Suppressor macrophage treated with lipopolysaccharide for 1 hour (primary cell): Measurements from ENCODE around the gene PIBF1.
A peak's percentile ranks its signal among the peaks of the same experiment; 100 is the strongest.
"Not testable (repeated sequence)": the region's sequence is repeated elsewhere in the genome, so short reads cannot be mapped to it uniquely, and the experiment has no call there.

ENCODE experiments used
- DNase-seq, 3 donors: peaks; one replicate each; pipeline ENCODE4 v3.0.0-alpha.2; 2020 to 2022

Gene PIBF1, protein sequence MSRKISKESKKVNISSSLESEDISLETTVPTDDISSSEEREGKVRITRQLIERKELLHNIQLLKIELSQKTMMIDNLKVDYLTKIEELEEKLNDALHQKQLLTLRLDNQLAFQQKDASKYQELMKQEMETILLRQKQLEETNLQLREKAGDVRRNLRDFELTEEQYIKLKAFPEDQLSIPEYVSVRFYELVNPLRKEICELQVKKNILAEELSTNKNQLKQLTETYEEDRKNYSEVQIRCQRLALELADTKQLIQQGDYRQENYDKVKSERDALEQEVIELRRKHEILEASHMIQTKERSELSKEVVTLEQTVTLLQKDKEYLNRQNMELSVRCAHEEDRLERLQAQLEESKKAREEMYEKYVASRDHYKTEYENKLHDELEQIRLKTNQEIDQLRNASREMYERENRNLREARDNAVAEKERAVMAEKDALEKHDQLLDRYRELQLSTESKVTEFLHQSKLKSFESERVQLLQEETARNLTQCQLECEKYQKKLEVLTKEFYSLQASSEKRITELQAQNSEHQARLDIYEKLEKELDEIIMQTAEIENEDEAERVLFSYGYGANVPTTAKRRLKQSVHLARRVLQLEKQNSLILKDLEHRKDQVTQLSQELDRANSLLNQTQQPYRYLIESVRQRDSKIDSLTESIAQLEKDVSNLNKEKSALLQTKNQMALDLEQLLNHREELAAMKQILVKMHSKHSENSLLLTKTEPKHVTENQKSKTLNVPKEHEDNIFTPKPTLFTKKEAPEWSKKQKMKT

DNA sequence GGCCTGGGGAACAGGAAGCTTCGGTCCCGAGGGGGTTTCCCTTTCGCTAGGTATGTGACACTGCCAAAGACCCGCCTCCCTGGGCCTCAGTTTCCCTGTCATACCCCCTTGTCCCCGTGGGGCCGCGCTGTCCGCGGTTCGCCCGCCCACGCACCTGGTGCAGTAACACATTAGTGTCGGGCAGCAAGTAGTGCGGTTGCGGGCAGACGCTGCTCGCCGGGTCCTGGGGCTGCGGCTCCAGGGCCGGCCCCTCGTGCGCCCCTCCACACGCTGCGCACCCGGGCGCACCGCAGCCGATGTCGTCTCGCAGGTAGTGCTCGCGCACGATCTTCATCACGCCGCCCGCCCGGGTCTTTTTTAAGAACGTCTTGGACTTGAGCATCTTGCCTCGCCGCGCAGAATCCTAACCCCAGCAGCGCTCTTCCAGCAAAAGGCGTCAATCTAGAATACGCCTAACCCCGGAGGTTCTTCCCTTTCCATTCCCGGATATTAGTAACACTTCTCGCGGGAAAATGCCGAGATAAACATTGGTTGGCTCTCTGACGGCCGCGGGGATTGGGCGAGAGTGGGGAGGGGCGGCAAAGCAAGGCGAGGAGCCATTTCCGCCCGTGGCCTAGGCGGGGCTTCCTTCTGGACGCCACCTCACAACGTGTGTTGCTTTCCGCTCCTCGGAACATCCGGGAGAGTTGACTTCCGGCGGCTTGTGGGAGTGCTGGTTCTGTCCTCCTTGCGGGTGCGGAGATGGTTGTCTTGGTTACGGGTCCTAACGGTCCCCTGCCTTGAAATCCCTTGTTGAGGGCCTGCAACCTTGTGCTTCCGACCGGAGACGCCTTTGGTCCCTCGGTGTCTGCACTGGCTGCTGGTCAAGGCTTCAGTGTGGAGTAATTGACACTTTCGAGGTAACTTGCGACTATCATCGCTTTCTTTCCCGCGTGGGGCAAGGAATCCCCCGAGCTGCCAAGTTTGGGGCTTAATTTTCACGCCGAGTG is at the start of gene PIBF1, which contains the start of gene DIS3:
Gene PIBF1, plus strand, starts transcription at position 683 of the 989 bp plus-strand sequence. CDS start 1,337 bp downstream, outside the sequence.
Gene DIS3, minus strand, starts transcription at position 450 of the 989 bp plus-strand sequence. Its CDS starts 68 bp downstream, at position 382.
- peak; percentile 99 to 100 (median 99) for DNase-seq

DNA sequence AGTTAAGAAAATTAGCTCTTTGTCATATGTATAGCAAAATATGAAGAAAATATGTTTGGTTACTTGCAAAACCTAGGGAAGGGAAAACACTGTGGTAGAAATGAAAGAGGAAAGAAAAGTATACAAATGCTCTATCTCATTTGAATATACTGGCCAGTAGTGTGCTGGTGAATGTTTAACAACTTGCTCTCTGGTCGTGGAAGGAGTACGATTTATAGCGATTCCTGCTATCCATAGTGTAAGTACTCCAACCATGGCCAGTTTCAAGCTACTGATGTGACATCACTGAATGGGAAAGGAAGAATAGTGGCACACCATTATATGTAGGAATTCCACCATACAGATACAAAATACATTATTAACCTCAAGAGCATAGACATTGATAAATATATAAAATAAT is 44.9 kb upstream of the PIBF1 start:
- no peak for DNase-seq

DNA sequence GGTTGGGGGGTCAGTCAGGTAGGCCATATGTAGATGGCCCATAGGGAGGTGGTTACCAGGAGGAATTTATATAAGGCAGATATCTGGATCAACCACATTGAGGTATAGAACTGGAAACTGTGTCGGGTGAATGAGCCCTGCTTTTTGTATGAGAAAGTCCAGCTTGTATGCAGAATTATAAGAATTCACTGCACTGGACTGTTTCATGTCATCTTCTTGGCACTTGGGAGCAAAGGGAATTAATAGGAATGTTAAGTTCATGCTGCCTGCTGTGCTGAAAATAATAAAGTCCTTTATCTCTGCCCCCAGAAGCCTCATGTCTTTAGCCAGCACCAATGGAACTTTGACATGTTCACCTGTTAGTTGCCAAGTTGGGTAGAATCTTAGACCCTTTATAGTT is 41.9 kb upstream of the PIBF1 start:
- DNase-seq = no peak

DNA sequence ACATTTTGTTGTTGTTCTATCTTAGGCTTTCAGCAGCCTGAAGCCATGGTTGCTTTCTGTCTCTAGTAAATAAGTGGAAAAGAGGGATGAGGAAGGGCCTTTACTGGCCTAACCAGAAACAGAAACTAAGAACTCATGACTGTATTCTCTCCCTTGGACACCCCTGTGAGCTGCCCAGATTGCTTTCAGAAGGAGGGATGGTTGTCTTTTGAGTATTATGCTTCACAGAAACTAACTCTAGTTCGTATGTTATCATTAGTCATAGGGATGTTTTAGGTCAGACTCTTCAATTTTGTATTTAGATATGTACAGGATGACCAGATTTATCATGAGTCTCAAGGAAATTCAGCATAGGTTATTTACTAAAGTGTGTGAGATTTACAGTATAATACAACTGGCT is 36.7 kb upstream of the PIBF1 start:
- no peak for DNase-seq

DNA sequence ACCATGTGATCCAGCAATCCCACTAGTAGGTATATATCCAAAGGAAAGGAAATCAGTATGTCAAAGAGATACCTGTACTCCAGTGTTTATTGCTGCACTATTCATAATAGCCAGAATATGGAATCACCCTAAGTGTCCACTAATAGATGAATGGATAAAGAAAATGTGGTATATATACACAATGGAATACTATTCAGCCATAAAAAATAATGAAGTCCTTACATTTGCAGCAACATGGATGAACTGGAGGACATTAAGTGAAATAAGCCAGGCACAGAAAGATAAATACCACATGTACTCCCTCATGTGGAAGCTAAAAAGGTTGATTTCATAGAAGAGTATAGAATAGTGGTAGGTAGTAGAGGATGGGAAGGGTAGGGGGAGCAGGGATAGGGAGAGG is 30.7 kb upstream of the PIBF1 start:
- no peak for DNase-seq

DNA sequence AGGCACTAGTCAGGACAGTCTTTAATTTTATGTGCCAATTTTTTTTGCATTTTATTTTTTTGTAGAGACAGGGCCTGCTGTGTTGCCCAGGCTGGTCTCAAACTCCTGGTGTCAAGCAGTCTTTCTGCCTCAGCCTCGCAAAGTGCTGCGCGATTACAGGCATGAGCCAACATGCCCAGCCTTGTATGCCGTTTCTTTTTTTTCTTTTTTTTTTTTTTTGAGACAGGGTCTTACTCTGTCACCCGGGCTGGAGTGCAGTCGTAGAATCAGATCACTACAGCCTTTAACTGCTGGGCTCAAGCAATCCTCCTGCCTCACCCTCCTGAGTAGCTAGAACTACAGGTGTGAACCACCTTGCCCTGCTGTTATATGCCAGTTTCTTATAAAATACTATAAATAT is 27.8 kb upstream of the PIBF1 start:
- DNase-seq = no peak

DNA sequence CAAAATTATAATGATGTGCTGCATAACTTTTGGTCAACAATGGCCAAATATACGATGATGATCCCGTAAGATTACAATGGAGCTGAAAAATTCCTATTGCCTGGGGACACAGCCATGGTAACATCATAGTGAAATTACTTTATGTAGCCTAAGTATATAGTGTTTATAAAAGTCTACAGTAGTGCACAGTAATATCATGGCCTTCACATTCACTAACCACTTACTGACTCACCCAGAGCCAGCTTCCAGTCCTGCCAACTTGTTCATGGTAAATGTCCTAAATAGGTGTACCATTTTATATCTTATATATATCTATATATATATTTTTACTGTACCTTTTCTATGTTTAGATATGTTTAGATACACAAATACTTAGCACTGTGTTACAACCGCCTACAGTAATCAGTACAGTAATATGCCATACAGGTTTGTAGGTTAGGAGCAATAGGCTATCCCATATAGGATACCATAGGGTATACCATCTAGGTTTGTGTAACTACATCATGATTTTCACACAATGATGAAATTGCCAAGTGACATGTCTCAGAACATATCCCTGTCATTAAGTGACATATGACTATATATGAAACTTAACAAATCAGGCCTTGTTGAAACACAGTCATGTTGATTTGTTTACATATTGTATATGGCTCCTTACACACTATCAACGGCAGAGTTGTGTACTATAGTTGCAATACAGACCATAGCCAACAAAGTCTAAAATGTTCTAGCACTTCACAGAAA is 24.0 kb upstream of the PIBF1 start:
- DNase-seq = no peak

DNA sequence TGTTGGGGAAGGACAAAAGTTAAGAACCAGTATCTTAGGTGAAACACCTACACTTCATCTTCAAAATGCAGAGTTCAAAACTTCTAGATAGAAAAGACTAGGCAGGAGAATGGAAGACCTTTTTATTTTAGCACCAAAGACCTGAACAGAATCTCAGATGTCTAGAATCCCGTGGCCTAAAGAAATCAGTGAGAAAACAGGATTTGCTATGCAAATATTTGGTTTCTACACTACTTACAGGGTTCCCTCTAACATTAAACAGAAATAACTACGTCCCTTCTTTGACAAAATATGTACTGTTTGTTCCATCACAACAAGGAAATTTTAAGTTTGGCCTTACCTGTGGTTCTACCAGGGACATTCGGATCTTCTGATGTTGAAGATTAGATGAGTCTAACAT is 21.7 kb upstream of the PIBF1 start:
- DNase-seq = no peak

DNA sequence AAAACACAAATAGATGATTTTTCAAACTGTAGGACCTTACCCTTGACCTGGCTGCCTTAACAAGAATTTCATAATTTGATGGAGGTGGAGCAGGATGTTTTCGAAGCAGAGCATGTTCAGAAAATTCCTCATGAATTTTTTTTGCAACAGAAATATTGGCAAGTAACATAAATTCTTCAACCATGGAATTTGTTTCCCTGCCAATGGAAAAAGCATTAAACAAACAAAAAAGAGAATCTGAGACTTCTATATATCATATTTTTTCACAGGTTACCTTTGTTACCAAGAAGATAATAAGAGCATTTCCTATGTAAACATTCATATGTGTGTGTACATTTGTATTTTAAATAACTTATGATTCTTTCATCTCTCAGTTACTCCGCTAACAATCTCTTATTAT is 18.5 kb upstream of the PIBF1 start:
- no peak for DNase-seq

DNA sequence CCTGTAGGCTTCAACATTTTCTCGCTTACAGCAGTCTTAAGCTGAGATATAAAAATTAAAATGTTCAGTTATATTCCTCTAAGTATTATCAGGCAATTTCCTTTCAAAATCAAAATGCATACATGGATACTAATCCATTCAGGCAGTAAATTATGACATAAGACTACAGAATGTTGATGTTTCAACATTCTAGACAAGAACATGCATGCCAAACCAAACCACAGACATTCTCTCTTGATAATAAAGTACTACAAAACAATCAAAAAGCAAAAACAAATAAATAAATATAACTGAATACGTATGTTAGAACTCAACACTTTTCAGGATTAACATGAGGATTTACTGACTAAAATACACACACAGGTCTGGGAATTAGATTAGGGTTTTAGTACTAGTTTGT is 7.9 kb upstream of the PIBF1 start:
- no peak for DNase-seq

DNA sequence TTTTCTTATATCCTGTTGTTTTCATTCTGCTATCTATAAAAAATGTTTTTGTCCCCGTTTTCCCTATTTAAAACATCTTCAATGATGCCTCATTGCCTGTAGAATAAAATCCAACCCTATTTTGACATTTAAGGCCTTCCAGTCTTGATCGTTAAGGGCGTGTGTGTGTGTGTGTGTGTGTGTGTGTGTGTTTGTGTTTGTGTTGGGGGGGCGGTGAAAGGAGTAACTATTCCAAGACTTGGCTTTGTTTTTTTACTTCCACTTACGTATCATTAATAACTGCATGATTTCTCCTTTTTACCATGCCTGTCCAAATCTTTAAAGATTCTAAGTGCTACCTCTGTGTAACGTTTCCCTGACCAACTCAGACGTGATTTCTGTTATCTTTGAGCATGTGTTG is 784 bp downstream of the PIBF1 start:
- peak in 2 of 3 donors; percentile 19 for DNase-seq

DNA sequence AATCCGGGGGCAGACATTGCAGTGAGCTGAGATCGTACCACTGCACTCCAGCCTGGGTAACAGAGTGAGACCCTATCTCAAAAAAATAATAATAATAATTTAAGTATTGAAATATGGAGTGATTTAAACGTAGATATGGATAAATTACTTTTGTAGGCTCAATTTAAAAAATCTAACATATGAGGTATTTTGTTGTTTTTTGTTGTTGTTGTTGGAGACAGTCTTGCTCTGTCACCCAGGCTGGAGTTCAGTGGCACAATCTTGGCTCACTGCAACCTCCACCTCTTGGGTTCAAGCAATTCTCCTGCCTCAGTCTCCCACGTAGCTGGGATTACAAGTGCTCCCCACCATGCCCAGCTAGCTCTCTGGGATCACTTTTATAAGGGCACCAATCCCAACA is 2.7 kb downstream of the PIBF1 start:
- DNase-seq = not testable (repeated sequence)

DNA sequence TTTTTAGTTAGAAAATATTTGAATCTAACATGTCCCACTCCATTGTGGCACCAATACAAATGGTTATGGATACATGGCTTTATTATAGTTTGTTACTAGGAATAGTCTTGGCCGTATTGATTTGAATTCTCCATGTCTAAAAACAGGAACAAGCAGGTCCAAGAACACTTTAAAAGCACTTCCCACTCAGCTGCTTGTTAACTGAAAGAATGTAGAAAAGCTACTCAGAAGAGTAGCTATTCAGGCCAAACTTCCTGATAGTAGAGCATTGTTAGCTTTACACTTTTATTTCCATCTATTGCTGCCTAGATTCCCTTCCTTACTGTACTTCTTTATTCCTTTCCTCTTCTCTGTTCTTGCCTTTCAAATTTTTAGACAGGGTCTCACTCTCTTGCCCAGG is 6.9 kb downstream of the PIBF1 start:
- peak in 1 of 3 donors; percentile 34 for DNase-seq

DNA sequence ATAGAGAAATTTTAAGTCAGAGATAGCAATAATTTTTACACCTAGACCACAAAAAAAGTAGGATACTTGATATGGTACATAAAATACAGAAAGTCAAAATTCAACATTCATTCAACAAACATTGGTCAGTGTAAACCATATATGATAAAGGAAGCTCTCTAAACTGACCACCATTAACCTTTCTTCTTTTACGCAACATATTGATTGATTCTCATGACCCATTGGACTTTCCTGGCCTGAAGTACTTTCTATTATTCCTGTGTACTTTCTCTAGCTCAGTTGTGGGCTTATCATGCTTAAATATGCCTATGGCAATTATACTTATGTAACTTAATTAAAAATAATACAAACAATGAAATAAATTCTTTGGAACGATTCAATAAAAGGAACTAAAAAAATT is 10.7 kb downstream of the PIBF1 start:
- DNase-seq = no peak

DNA sequence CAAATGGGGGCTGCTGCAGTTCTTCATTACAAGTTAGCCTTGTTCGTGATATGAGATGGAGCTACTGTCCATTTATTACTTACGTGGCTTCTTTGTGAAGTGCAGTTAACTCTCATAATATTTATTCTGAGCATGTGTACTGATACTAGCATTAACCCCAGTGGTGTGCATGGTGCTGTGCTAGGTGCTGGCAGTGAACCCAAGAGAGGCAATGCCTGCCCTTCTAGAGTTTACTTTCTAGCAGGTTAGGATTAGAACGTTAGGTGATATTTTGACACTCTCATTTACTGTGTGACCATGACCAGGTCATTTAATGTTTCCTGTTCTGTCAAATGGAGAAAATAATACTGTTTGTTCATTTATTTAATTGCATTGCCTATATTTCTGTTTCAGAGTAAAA is 16.9 kb downstream of the PIBF1 start:
- no peak for DNase-seq

DNA sequence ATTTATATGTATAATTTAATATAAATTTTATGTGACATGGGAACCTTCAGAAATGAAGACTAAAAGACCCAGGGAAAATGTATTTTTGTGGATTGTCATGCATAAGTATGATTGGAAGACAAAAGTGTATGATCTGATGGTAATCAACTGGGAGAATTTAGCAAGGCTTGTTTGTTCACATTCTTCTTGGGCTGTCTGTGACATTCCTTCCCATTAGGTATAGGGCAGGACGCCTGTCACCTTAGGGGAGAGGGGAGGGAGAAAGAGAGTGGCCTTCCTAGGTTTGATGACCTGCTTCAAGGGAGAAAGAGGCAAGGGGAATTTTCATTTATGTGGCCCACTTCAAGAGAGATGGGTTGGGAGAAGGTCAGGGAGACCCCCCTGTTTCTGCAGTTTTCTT is 22.4 kb downstream of the PIBF1 start:
- no peak for DNase-seq

DNA sequence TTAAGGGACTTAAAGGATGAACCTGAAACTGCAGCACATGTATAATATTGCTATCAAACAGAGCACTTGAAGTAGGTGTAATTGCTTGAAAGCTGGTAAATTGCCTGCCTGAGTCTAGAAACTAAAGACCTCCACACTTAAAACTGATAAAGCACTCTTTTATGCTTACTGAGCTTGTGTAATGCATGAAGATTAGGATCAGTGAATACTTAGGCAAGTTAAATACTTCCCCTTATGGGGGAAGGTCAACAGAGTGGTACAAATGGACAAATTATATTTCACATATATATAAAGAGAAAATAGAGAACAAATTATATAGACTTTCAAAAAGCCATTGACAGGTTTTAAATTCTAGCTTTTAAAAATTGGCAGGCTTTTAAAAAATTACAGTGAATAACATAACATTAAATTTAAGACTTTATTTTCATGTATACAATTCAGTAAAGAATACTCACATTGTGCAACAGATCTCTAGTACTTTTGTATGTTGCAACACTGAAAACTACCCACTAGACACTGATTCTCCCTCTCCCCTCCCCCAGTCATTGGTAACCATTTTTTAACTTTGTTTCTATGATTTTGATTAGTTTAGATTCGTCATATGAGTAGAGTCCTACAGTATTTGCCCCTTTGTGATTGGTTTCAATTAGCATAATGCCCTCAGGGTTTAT is 23.9 kb downstream of the PIBF1 start:
- DNase-seq = peak; percentile 36 to 70 (median 63)

DNA sequence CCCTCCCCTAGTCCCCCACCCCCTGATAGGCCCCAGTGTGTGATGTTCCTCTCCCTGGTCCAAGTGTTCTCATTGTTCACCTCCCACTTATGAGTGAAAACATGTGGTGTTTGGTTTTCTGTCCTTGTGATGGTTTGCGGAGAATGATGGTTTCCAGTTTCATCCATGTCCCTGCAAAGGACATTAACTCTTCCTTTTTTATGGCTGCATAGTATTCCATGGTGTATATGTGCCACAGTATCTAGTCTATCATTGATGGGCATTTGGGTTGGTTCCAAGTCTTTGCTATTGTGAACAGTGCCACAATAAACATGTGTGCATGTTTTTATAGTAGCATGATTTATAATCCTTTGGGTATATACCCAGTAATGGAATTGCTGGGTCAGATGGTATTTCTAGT is 24.6 kb downstream of the PIBF1 start:
- not testable (repeated sequence) for DNase-seq

DNA sequence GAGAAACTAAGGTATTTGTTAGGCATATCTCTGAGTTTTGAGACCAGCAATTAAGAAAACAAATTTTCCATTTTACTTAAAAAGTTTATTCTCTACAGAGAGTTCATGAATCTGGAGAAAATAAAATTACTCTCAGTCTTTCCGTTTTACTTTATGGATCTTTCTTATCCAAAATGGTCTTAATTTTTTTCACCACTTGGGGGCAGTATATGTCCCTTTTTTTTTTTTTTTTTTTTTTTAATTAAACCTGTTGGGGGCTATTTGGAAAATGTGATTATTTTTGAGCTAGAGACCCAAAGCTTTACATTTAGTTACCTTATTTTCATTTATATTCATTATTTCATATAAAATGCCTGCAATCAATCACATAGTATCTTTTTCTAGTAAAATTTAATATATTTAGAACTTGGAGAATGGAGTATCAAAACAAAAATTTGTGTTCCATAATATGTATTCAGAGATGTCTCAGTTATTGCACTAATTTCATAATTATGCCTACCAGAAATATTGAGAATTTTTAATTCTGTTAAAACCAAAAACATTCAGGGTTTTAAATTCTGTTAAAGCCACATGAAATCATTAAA is 27.1 kb downstream of the PIBF1 start:
- peak; percentile 21 to 59 (median 56) for DNase-seq

DNA sequence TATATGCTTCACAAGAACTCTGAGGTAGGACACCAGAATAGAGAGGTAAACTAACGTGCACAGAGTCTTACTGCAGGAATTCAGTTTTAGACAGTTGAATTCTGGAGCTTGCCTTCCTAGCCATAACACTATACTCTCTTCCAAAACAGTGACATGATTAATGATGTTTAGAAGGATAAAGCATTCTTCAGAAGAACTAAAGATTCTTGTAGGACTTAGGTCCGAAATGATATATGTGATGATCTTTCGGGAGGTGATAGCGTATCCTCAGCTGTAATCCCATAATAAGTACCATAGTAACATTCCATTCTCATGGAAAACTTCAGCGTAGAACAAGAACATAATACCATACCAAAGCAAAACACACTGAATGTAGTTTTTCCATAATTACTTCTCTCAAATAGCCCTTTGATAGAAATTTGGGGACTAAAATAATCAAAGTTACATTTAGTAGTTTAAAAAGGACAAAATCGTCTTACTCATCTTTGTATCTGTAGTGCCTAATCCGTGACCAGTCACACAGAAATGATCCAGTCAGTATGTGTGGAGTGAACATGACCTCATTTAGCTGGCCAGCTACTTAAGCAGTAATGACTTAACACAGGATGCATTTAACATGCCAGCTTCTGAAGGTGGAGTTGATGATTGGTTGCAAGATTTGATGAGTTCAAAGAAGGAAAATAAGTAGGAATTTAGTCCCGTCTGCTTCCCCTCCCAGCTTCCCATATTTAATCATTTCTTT is 38.4 kb downstream of the PIBF1 start:
- no peak for DNase-seq
